ENCODE data around the gene SMIM21.

Gene SMIM21

DNA sequence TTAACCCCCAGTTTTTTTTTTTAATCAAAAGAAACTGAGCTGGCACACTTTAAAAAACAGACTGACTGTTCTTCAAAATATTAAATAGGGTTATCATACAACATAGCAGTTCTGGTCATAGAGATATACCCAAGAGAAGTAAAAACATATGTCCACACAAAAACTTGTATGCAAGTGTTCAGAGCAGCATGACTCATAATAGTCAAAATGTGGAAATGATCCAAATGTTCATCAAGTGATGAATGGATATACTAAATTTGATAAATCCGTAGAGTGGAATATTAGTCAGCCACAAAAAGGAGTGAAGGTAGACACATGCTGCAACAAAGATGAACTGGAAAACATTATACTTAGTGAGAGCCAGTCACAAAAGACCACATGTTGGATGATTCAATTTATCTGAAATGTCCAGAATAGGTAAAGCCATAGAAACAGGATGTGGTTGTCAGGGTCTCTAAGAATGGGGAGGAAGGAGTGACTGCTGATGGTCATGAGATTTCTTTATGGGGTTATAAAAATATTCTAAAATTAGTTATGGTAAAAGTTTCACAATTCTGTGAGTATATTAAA lies 5.1 kb downstream of the SMIM21 start:
- DNase-seq (ENCODE audit: low read depth), result no peak

DNA sequence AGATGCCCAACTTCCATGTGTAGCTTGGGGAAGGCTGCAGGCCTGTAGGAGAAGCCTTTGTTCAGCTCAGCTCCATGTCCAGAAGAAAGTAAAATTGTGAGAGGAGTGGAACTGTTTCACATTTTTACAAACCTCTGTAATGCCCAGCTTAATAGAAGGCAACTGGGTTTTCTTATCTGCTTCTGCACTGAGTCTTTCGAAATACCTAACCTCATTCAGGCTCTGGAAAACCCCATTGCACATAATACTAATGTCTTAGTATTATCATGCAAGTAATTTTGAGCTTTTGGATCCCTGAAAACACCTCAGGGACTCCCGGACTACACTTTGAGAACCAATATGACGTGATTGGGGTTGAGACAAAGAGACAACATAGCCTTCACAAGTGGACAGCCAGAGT lies 5.8 kb downstream of the SMIM21 start:
- DNase-seq (ENCODE audit: low read depth), result no peak

DNA sequence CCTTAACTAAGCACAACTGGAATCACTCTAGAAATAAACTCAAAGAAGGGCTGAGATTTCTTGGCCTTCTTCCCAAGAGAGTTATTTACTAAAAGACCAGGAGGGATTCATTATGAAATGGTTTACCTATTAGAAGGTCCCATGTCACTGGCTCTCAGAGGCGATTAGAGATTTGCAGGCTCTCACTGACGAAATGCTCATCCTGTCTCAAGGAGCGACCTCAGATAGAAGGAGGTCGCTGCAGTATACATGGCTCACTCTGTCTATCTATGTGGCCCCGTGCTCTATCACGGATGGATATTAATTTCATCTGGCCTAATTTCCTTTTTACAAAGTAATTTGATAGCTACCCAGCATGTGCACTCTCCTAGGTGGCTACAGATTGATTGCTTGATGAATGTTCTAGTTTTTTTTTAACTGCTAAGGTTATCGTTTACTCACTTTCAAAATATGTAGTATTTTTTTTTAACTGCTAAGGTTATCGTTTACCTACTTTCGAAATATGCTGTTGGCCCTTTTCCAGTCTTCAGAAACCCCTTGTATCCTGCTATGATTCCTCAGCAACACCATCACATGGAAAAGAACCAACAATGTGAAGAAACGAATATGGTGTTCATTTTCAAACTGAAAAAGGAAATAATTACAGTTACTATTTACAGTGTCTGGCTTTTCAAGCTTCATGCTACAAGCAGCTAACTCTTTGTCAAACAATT lies 9.1 kb downstream of the SMIM21 start:
- DNase-seq (ENCODE audit: low read depth), result no peak

DNA sequence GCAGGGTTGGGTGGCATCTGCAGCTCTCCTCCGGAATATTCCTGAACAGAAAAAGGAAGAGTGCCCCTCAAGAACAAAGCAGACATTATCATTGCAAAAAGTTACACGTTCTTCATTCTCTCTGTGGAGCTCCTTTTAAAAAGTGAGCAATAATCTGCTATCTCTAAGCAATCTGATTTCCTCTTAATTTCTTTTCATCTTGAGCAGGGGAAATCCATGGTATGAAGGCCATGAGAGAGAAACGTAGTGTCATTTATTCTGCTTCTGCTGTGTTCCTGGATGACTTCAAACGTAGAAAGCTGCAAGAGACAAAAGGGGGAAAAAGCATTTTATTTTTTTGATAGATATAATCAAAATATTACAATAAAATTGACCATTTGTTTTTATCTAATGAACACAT lies 16.9 kb downstream of the SMIM21 start:
- no peak for DNase-seq (ENCODE audit: low read depth)

DNA sequence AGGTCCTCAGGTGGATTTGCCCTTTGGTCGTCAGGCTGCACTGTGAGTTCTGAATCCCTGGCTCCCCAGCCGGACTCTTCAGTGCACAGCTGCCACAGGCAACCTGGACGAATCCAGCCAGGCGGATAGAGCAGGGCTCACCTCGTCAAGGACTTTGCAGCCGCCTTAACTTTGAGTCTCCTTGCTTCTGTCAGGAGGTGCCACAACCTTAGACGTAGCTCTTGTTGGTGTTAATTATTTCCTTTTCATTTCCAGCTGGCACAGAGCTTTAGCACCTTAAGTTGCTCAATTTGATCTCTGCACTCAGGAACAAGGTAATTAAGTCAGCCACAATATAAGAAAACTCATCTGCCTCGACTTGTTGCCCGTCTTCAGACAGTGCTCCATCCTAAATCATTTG lies 17.7 kb downstream of the SMIM21 start:
- no peak for DNase-seq (ENCODE audit: low read depth)

DNA sequence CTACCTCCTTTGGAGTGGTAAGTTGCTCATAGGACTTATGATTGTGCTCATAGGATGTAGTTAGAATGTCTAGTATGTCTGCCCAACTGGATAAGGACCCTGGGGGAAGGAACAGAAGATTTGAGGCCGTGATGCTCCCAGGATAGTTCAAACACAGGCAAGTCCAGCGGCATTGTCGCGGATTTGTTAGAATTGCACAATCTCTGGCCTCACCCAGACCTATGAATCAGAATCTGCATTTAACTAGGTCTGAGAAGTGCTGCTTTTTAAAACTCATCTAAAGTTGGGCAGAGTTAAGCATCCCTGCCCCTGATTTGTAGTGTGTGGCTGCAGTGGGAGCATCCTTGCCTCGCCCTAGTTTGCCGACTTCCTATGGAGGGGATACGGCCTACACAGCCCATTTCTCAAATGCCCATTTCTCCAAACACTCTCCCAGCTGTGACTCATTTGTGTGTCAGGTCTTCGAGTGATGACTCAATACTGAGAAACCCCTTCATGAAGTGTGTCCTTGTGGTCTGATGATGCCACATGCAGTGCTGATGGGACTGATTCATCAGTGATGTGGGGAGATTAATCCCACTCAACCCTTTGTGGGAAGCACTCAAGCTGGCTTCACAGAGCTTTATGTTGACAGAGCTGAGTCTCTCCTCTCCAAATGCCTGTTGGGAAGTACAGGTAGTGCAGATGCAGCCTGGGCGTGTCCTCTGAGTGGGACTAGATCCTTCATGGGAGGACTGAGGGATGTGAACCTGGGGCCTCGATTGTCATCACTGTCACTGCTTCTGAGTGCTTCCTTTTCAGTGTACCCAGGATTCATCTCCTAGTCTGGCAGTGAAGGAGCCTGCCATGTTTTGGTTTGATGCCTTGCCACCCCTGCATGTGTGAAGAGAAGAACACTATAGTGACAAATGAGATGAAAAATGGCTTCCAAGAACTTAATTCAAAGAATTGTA lies 18.7 kb downstream of the SMIM21 start:
- DNase-seq (ENCODE audit: low read depth), result peak; percentile 18

DNA sequence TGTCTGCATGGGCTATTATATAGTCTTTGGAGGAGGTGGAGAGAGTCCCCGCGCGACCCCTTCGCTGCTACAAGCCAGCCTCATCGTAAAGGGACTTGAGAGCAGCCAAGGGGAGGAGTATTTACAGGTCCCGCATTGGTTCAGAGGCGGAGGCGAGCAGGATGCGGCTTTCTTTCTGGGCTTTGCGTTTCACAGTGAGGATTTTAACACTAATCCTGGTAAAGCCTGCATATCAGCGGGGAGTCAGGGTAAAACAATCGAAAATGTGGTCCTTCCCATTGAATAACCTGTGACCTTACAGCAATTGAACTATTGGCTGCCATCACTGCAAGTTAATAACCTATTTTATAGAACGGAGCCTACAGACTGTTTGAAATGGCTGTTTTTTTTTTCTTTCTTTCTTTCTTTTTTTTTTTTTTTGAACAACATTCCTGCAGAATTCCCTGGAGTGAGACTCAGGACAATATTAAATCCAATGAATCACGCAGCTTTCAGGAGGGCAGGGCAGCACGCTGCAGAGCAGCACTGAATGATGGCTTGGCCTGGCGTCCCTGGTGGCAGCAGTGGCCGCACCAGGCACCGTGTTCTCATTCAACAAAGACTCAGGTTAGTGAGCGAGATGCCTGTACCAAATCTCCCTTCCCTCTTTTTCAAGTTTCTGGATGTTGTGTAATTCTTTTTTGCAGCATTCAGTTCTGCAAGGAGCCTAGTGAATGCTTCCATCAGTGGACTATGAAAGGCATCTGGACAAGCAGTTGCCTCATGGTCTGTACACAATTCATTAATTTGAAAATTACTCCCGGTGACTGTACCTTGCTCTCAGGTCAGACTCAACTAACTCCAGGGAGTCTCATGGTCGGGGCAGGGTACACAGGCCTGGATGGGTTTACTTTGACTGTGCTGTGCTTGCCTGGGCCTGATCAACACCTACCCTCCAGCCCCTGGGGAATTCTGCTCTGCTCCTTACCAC lies 19.8 kb downstream of the SMIM21 start:
- no peak for DNase-seq (ENCODE audit: low read depth)

DNA sequence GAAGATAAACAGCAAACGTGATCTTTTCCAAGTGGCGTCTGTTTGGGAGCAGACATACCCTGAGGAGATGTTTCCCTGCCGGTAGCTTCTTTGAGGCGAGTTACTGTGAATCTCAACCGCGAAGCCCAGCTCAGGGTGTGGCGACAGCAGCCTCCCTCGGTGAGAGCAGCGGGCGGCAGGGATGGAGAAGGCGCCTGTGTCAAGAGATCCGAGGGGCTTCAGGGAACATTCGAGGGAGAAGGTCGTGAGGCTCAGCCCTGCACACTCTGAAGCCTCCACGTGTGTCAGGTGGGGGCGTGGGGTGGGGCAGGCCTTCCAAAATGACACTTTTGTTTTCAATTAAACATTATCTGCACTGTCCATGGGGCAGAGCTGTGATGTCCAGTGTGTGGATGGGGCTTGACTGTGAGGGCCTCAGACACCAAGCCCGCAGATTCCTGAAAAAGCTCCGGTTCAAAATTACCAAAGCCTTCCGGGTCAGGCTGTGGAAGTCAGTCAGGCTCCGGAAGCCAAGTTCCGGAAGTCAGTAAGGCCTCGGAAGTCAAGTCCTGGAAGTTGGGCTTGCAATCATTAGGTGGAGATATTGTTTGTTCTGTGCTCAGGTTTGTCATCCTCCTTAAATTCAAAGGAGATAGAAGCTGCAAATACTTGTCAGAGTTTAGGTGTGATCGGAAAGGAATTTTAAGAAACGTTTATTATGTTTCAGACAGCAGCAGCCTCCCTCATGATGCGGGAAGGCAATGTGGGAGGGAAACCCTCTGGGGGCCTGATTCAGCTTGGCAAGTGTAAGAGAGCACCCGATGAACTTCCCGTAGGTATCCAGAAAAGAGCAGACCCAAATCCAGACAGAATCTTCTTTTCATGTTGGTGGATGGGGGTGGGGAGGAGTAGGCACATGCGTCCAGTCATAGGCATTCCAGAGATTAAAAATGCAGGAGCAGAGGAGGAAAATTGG lies 20.7 kb downstream of the SMIM21 start:
- no peak for DNase-seq (ENCODE audit: low read depth)

DNA sequence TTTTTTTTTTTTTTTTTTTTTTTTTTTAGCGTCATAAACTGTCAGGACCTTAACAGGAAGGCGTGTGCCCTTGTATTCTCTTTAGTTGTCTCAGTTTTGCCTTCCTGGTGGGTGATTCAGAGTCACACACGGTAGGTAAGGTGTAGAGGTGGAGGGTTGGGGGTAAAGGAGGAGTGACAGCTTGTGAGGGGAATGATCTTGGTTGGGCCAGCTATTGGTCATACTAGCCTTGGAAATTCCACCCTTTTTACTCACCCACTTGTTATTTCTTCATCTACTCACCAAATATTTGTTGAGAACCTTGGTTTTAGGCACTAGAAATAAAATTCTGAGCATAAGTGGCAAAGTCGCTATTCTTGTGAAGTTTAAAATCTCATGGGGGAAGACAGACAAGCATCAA lies 22.2 kb downstream of the SMIM21 start:
- DNase-seq (ENCODE audit: low read depth), result no peak

DNA sequence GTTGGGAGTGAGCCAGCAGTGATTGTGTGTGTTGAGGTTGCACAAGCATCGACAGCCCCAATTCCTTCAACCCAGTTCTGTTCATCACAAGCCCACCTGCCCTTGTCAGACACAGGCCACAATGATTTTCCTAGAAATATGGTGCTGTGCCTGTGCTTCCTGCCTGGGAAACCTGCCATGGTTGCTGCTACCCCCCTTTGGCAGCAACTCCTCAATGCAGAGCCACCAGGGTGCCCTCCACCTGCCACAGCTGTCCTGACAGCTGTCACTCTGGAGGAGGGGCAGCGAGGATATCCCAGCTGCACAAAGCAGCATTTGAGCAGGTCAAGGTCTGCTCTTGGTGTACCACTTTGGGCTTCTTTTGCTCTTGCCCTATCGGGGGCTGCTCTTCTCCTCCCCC lies 27.1 kb downstream of the SMIM21 start:
- DNase-seq (ENCODE audit: low read depth), result no peak

DNA sequence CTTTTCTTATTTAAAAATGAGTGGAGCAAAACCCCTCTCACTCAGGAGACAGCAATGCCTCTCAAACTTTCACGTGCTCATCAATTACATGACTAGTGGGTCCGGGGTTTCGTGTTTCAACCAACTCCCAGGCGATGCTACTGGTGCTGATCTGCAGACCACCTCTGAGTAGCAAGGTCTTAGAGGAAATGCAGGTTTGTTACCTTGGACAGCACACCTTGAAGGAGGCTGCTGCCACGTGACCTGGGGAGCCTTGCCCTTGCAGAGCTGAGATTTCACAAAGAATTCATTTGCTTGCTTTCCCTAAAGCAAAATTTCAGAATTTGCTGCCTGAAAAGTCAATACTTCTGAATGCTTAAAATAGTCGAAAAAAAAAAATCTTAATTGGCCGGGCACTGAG lies 32.4 kb downstream of the SMIM21 start:
- no peak for DNase-seq (ENCODE audit: low read depth)

DNA sequence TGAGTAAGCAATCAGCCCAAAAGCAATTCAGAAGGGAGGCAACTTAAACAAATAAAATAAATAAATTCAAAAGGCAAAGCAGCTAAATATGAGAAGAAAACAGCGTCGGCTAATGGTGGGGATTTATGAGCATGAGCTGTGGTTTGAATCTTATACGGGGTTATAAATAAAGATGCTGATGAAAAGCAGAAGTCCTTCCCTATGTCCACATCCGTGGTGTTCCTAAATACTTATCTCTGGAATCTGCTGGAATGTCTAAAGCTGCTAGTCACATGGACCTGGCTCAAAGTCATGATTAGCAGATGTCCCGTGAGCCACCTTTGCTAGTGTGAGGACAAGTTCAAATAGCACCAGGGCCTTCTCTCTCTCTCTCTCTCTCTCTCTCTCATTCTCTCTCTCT lies 33.8 kb downstream of the SMIM21 start:
- DNase-seq (ENCODE audit: low read depth), result no peak

DNA sequence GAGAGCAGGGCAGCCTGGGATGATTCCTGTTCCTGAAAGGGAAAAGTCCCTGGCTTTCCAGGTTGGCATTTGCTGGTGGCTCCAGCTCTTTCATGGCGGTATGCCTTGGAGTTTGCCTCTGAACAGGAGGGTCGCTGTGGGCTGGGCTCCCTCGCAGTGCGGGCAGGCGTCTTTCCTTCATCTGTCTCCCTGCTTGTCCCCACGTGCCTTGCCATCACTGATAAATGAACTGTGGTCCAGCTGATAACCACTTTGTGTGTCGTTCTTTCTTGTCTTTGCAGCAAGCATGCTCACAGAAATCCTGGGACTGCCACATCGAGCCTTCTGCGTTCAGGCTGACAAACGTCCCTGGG lies 35.3 kb downstream of the SMIM21 start:
- DNase-seq (ENCODE audit: low read depth), result no peak

DNA sequence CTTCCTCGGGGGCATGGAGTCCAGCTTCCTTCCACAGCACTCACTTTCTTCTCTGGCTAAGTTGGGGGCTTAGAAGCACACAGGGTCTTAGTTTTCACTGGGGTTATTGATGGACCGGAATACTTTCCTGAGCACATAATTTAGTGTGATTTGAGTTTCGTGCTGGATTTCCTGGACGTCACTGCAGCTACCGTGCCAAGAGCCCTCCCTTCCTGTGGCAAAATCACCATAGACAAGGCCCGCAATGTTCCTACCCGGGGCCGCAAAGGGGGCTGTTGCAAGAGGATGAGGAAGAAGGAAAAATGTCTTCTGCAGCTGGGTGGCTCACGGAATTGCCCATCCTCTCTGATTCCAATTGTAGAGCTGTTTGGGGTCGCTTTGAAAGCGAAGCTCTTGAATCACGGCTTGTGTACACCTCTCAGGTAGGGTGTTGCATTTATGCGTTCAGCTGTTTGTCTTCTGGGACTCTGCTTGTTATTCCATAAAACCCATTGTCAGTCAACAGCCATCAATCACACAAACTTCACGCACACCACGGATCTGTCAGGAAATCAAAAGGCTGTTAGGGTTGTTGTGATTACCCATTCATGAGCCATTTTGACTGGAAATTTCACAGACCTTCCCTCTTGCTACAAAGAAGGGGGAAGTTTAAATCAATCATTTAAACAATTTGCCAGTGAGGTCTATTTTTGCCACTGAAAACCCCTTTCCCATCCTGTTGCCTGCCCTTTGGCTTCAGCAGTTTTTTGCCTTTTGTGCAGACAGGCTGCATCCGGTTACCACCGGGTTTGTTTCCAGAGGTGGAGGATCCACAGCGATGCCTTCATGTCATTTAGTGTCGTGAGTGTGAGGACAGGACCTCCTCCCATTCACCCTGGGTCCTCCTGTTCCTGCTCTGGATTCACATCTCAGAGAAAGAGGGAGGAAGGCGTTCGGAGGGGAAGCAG lies 36.0 kb downstream of the SMIM21 start:
- DNase-seq (ENCODE audit: low read depth), result no peak

DNA sequence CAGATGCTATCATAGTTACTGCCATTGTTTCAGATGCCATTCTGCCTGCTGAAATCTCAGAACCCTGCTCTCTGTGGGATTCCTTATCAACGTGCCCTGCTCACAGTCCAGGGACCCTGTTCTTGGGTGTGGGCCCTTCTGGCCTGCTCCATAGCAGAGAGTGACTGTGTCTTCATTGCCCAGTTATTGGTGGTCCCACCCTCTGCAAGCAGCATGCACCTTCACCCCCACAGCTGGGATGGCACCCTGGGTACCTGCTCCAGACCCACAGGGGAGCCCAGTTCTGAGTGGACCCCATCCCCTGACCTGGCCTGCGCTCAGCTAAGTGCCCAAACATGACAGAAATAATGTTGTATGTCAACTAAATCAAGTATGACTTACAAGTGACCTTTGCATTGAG lies 36.6 kb downstream of the SMIM21 start:
- DNase-seq (ENCODE audit: low read depth), result no peak

DNA sequence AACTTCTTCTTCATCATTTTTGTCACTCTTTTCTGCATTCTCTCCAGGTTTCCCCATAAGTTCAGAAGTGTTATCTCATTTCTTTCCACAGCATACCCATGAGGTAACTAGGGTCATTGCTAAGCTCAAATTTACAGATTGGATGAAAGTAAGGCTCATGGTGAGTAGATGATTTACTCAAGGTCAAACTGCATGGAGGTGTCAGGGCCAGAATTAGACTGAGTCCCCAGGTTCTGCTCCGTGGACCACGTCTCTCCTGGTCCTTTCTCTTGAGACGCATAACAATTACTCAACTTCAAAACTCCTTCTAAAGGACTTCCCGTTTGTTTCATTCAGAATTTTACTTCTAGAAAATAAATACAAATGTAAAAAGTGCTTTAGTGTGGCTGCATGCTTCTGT lies 43.4 kb downstream of the SMIM21 start:
- no peak for DNase-seq (ENCODE audit: low read depth)

DNA sequence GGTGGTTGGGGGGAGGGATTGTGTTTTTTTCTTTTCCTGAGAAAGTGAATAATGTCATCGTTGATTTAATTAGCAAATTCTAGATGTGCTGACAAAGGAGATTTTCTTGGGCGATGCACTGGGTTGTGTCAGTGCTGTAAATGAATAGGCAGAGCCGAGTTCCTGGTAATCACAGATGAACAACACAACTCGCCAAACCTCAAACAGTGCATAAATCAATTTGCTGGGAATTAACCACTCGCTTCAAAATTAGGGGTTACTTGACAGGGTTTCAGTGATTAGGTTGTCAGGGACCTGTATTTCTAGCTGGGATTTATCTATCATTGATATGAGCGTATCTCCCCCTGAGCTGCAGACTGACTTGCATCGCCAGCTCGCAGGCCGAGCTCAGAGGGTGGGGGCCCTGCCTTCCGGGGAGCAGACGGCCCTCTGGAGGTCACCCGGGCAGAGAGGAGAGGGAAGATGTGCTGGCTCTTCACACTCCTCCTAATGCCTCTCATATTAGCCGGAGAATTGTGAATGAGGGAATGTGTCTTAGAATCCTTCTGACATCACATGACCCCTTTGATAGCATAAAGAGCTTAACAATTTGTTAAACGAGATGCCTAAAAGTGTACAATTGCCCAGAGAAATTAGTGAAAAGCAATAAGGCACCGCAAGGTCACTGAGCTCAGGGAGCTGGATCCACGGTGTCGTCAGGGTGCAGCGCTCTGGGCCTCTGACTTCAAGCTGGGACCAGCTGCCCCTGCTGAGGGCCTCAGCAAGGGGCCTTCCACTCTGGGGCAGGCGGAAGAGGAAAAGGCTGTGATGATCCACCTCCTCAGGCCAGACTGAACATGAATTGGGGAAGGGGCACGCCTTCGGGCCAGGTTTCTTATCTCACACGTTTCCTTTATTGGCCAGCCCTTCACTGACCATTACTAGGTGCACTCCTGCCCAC lies 48.9 kb downstream of the SMIM21 start:
- no peak for DNase-seq (ENCODE audit: low read depth)

DNA sequence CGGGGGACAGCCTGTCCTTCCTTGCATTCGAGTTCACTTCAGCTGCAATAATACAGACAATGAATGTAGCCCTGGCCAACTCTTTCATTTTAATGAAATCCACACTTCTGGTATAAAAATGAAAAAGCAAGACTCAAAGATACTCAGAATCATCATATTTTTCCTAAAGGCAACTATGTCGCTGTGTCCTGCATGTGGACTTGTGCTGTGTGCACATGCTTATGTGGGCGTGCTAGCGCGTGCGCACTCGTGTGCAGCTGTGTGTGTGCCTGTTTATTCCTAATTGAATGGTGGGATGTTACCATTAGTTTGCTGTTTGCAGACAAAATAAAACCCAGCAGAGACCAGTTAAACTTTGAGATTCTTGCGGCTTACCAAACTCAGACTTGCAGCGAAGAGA lies 49.6 kb downstream of the SMIM21 start:
- DNase-seq (ENCODE audit: low read depth), result no peak

DNA sequence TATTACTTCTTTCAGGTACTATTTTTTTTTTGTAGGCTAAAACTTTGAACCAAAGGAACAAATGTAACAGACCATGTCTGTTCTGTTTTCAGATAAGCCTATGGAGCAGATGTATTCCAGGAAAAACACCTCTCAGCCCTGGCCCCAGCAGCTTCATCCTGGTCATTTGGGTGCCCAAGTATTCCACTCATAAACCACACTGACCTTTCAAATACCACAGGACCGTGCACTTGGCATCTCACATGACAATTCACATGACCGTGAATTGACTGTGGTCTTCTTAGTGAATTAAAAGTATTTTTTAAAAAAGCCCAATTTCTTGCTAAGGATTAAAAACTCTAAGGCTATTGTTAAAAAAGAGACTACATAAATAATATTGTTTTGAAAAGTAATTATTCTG lies 50.2 kb downstream of the SMIM21 start:
- DNase-seq (ENCODE audit: low read depth), result no peak
